Inflammatory macrophage treated with lipopolysaccharide for 4 hours (primary cell): ENCODE data around the gene ASCL1.

ENCODE experiments used
- DNase-seq: peaks from one replicate; pipeline ENCODE4 v3.0.0-alpha.2; 2020

ASCL1 gene

GRCh38 chr12:102990419-102990818, 32.9 kb downstream of the ASCL1 start:
- no peak for DNase-seq

- no peak for DNase-seq
These were observed 34.8 kb downstream of the ASCL1 start for GRCh38 chr12:102992297-102992696.

- no peak for DNase-seq
These were observed 35.2 kb downstream of the ASCL1 start for GRCh38 chr12:102992720-102993119.

GRCh38 chr12:102993537-102993936, 36.1 kb downstream of the ASCL1 start:
- DNase-seq, result no peak

GRCh38 chr12:102995372-102995771, 37.9 kb downstream of the ASCL1 start:
- no peak for DNase-seq
